DMS79 (cell line): ENCODE results near the gene TM2D1.
"Not testable (repeated sequence)": the region's sequence is repeated elsewhere in the genome, so short reads cannot be mapped to it uniquely, and the experiment has no call there.

Source experiments
- DNase-seq: peaks from one replicate; lab custom pipeline; 2025; lab: John Stamatoyannopoulos, UW

Gene TM2D1

GRCh38 chr1:61724813-61725694 is at the start of gene TM2D1:
Gene TM2D1, minus strand, starts transcription at chr1:61725141. Its CDS starts 21 bp downstream, at chr1:61725120.
- peak; percentile 86 for DNase-seq

- DNase-seq: no peak
Observed at GRCh38 chr1:61770131-61770530, 45.2 kb upstream of the TM2D1 start.

DNA sequence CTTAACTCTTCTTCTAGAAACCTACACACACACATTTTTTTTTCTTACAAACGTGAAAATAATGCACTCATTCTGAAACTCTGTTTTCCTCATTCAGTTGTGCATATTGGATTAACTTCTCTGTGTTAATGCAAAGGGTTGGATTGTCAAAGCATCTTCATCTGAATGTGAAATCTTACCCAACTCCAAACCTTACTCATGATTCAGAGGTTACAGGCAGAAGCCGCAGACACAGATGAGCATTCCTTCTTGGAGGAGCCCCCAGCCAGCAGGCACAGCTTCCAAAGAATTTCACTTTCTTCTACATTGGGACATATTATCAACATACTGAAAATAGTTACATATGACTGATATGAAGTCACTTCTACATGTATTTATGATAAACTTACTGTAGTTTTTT is 33.0 kb upstream of the TM2D1 start:
- DNase-seq: no peak

- DNase-seq: no peak
Observed at GRCh38 chr1:61756773-61757172, 31.8 kb upstream of the TM2D1 start.

DNA sequence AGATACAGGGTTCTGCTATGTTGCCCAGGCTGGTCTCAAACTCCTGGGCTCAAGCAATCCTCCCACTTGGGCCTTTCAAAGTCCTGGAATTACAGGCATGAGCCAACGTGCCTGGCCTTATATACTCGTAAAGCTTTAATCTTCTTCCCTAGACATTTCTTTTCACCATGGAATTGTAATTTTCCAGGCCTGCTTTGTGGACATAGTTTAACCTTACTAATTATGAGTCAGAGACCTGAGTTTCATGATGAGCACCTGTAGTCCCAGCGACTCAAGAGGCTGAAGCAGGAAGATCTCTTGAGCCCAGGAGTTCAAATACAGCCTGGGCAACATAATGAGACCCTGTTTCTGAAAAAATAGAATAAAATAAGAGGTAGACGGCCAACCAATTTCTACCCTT is 29.6 kb upstream of the TM2D1 start:
- no peak for DNase-seq

GRCh38 chr1:61753998-61754508 is 29.1 kb upstream of the TM2D1 start:
- DNase-seq: no peak

DNA sequence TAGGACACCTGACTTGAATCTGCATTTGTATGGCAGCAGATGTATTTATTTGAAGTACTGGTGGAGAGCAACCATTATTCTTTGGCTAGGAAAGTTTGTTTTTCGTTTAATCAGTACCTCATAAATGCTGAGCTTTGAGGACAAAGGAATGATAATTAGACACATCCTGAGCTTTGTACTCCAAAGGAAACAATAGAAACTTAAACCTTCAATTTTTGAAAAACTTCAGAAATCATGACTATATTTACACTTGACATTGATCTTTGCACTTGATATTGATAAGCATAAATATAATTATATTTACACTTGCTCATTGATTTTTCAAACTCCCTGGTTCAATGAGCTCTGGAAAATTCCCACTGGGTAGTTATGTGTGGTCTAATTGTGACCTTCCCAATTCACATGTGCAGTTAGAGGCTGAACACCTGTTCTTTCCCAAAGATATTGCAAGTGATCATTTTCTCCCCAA is 28.0 kb upstream of the TM2D1 start:
- no peak for DNase-seq

DNA sequence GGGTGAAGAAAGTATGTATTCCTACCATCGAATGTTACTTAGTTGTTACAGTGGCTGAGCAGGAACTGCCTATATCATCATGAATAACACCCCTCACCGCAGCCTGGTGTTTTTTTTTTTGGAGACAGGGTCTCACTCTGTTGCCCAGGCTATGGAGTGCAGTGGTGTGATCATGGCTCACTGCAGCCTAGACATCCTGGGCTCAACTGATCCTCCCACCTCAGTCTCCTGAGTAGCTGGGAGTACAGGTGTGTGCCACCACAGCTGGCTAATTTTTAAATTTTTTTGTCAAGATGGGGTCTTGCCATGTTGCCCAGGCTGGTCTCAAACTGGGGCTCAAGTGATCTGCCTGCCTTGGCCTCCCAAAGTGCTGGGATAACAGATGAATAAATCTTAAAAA is 24.6 kb upstream of the TM2D1 start:
- DNase-seq: no peak

DNA sequence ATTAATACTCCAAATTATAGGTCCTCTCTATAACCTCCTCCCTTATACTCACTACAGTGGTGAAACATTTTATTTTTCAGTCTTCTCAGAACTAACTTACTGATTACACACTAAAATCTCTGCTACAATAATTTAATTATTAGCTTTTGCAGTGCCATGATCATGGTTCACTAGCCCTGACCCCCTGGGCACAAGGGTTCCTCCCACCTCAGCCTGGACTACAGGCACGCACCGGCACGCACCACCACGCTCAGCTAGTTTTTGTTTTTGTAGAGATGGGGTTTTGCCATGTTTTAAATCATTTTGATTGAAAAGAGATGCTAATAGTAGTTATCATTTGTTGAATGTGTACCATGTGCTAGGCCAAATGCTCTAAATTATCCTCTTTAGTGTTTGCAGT is 23.6 kb upstream of the TM2D1 start:
- no peak for DNase-seq

DNA sequence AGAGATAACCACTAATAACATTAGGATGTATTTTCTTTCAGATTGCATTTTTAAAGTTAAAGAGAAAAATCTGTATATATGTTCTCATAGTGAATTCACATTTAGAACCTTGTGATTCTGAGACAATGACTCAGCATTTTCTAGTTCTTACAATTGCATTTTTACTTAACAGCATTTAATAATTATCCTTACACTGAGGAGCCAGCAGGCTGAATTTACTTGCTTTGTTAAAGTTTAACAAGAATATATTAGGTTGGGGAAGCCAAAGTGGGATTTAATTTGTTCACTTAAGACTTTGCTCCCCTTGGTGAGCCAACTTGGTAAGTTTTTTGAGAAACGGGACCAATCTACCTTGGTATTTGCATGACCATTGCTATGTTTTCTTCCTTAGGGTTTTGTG is 21.9 kb upstream of the TM2D1 start:
- no peak for DNase-seq

- no peak for DNase-seq
Observed at GRCh38 chr1:61743716-61744580, 19.0 kb upstream of the TM2D1 start.

DNA sequence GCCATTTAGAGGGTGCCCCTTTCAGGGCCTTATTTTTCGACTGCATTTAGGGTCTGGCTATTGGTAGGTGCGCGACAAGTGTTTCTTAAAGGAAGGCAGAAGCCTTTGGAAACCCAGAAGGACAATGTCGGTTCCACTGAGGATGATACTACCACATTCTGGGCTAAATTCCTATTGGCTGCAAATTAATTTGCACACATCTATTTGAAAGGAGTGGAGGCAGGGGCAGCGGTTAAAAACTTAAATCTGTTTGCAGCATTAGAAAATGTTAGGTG is 18.4 kb upstream of the TM2D1 start:
- DNase-seq: no peak

DNA sequence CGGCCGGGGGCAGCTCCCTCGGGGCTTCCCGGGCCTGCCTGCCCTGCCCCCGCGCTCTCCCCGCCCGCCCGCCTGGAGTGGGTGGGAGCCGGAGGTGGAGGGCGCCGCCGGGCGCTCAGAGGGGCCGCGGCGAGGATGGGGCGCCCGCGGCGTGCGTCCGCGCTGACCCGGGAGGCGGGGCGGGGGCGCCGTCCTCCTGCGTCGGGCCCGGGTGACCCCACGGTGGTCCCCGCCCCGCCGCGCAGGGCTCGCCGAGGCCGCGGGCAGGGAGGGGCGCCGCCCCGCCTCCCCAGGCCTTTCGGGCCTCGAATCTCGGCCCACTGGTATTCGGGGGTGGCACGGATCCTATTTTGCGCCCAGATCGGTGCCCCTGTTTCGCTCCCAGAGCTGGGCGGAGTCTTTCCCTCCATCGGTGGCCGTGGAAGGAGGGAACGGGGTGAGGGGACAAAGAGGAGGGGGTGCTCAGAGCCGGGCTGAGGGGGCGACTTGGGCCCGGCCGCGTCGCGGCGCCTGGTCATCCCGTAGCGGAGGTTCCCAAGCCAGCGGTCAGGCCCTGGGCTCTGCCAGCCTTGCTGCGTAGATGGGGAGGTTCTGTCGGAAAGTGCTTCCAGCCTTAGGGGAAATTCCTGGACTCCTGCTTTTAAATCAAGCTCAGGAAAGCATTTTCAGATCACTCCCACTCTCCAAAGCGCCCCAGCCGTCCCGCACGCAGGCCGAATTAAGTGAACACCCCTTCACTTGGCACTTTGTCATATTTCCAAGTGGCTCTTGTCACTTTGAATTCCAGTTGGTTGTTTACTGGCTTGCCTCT is 17.9 kb upstream of the TM2D1 start:
- peak; percentile 49 for DNase-seq

DNA sequence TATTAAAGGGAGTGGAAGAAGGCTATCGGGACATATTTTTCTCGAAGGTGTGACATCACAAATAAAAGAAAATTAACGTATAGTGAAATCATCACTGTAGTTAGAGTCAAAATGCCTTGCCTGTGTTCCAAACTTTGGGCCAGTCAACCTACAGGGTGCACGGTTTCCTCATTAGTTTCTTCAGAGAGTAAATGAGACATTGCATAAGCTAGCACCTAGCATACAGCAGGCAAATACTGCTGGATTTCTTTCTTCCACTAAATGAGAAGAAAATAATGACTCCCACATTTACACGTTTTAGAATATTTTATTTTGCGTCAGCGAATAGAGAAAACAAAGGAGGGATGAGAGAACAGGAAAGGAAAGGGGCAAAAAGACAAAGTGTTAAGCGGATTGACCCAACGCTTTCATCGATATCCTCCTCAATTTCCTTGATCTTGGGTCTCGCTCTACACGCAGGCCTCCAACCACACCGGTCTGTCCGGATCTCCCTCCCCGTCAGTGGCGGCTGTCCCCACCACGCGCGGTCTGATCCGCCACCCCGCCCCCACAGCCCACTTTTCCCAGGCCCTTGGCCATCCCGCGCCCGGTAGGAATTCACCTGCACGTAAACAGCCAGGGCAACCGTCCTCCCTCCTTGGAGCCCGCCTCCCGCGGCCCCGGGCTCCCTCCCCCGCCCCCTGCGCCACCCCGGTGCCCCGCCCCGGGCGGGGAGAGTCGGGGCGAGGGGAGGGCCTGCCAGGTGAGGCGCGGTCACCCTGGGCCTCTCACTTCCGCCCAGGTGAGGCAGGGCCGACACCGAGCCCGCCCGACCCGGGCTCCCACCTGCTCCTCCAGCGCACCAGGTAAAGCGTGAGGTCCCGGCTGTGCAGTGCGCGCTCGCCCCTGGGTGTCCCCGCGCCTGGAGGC is 17.0 kb upstream of the TM2D1 start, which contains the start of gene PATJ:
Gene PATJ (plus strand): TSS at position 770 of the 909 bp plus-strand sequence. CDS start 20,413 bp downstream, outside the sequence.
- peak; percentile 76 for DNase-seq

DNA sequence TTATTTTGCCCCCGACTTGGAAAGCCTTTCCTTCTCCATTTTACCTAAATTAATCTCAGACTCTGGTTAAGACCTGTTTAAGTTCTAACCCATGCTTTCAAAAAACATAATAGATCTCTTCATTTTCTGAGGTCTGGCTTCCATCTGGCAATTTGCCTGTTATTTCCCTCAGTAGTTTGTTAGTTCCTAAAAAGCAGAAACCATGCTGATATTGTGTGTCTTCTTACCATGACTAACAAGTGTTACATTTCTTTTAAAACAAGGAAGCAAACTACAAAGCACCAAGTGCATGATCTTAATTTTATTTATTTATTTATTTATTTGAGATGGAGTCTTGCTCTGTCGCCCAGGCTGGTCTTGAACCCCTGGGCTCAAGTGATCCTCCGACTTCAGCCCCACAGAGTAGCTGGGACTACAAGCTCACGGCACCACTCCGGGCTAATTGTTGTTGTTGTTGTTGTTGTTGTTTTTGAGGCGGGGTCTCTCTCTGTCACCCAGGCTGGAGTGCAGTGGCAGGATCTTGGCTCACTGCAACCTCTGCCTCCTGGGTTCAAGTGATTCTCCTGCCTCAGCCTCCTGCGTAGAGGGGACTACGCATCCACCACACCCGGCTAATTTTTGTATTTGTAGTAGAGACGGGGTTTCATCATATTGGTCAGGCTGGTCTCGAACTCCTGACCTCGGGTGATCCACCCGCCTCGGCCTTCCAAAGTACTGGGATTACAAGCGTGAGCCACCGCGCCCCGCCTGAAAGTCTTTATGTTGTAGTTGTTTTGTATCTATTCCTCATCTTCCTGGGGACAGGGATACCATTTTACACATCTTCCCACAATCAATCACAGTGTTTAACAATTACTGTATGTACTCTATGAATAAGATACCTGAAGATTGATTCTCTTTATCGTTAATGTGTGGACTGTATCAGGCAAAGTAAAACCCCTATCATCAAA is 16.1 kb upstream of the TM2D1 start:
- no peak for DNase-seq

GRCh38 chr1:61732726-61733125 is 7.8 kb upstream of the TM2D1 start:
- DNase-seq: no peak

- DNase-seq: not testable (repeated sequence)
Observed at GRCh38 chr1:61730679-61731078, 5.7 kb upstream of the TM2D1 start.

DNA sequence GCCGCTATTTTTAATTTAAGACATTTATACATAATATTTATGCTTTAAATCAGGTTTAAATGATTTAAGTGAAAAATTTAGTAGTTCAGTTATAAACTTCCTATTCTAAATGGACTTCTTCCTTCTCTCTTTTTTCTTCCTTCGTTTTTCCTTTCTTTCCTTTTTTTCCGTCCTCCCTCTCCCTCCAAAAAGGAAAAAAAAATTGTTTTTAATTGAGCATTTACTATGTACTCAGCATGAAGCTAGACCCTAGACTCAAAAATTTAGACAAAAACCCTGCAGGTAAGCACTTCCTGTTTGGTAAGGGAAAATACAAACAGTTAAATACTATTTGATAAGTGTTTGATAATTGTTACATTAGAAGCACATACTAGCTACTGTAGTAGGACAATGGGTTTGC is 2.6 kb upstream of the TM2D1 start:
- no peak for DNase-seq

GRCh38 chr1:61724506-61724812 is 482 bp downstream of the TM2D1 start:
- no peak for DNase-seq
